T-helper 17 cell (primary cell): Measurements from ENCODE around the gene CDCA3. TPM values are rescaled to one million over a fixed set of nuclear protein-coding genes. Genes with fewer than 3 reads are reported as not detected.
A peak's percentile ranks its signal among the peaks of the same experiment; 100 is the strongest.
"Not testable (repeated sequence)": the region's sequence is repeated elsewhere in the genome, so short reads cannot be mapped to it uniquely, and the experiment has no call there.

Experiments used
- ATAC-seq: fragments of 150-1000 bp; cut with Tn5 transposase; 2 replicates; pipeline ENCODE4 v1.10.0; 2021; ENCODE audit warnings: mild to moderate bottlenecking, moderate library complexity
- DNase-seq, 3 donors: peaks; one replicate each; pipeline versions ENCODE4 v3.0.0 to v3.0.0-alpha.2; 2020 to 2021
- H3K9me3 ChIP-seq: one replicate; pipeline ENCODE4 v1.7.0; 2013; ENCODE audit warnings: low read length, mild to moderate bottlenecking; ENCODE audit not compliant: control insufficient read depth, poor library complexity, severe bottlenecking
- H3K27ac Mint-ChIP-seq: one replicate; pipeline ENCODE4 v1.8.0; 2022; ENCODE audit warnings: mild to moderate bottlenecking, moderate library complexity, mixed read lengths
- H3K27me3 Mint-ChIP-seq: one replicate; pipeline ENCODE4 v1.8.0; 2022; ENCODE audit warnings: mixed read lengths
- H3K36me3 Mint-ChIP-seq: one replicate; pipeline ENCODE4 v1.8.0; 2022; ENCODE audit warnings: low read depth, mixed read lengths
- H3K4me1 Mint-ChIP-seq: one replicate; pipeline ENCODE4 v1.8.0; 2022; ENCODE audit warnings: mild to moderate bottlenecking, mixed read lengths
- H3K4me3 Mint-ChIP-seq: one replicate; pipeline ENCODE4 v1.8.0; 2022; ENCODE audit warnings: mild to moderate bottlenecking, moderate library complexity, mixed read lengths
- total RNA-seq, 4 donors: library from RNA in 2 of 4; stranded (reverse) in 2 of 4; gene quantifications; one replicate each; pipeline ENCODE4 v1.2.3 and lab custom pipeline; 2022 to 2026

Gene CDCA3
- total RNA-seq, 2 donors from 2014 or later, result 0.65 to 0.87 TPM

DNA sequence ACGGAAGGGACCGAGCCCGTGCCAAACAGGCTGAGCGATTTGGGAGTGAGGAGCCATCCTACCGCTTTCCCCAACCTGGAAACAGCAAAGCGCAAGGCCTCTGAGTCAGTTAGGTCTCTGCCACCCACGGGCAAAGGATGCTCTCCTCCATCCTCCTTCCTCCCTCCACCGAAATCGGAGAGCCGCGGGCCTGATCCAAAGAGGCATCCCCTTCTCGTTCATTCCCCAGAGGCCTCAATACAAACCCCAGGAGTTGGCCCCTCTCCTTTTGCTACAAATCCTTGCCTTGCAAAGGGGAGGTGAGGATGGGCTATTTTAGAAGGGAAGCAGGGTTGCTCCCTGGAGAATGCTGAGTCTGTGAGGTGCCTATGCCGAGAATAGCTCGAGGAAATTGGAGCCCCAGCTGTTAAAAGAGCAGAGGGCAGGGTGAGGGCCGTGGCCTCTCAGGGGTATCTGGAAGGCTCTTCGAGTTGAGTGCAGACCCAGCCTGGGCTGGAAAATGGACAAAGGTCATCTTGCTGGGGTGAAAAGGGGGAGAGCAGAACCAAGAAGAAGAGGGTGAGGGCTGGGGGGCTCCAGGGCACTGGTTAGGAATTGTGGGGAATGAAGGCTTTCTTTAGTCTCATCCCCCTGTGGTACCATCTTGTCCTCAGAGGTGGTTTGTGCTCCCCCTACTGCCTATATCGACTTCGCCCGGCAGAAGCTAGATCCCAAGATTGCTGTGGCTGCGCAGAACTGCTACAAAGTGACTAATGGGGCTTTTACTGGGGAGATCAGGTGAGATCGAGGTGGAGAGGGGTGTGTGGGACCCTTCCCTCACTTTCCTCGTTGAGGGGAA lies 17.3 kb upstream of the CDCA3 start:
- Mint-ChIP-seq H3K36me3 (peaks cover 2% of the 10 kb centered on the region), H3K4me1 (peaks cover 50% of the 10 kb centered on the region), H3K27me3 (no peaks in the 10 kb centered on the region), H3K27ac (peak overlapping the region; percentile 93), H3K4me3 (peak overlapping the region; percentile 94)
- no peaks in the 10 kb centered on the region for H3K9me3 ChIP-seq
- ATAC-seq (no peak), DNase-seq (no peak)

DNA sequence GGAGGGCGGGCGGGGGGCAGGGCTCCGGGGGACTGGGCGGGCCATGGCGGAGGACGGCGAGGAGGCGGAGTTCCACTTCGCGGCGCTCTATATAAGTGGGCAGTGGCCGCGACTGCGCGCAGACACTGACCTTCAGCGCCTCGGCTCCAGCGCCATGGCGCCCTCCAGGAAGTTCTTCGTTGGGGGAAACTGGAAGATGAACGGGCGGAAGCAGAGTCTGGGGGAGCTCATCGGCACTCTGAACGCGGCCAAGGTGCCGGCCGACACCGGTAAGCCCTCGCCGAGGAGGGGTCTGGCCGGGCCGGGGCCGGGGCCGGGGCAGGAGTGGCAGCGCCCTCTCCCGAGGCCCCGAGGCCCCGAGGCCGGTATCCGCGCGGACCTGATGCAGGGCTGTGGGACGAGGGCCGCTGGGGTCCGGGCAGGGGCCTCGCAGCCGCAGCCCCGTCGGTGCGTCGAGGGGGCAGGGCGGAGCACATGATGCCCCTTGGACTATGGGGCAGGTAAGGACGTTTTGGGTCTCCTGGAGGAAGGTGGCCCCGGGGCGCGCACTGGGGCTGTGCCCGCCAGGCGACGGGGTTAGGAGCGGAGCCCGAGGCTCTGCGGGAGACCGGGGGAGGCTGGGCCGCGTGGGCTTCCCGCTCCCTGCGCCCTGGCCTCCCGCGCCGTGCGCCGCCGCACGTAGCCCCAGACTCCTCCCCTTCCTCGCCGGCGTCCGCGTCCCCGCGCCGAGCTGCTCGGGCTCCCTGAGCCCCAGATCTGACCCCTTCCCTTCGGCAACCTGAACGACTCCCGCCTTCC lies 16.5 kb upstream of the CDCA3 start, which contains the start of gene TPI1:
TSS of gene TPI1 (plus strand) at position 119 of the 798 bp plus-strand sequence. CDS start at position 155, 36 bp downstream.
- peak within 1 kb of the TSS; percentile 93 for H3K27ac Mint-ChIP-seq
- no peaks in the 10 kb centered on the region for H3K27me3 Mint-ChIP-seq
- peaks cover 2% of the 10 kb centered on the region for H3K36me3 Mint-ChIP-seq
- ATAC-seq (peak; percentile 77), DNase-seq (peak; percentile 44 to 77 (median 77))
- H3K4me1 Mint-ChIP-seq, result peaks cover 48% of the 10 kb centered on the region
- no peaks in the 10 kb centered on the region for H3K9me3 ChIP-seq
- peak within 1 kb of the TSS; percentile 94 for H3K4me3 Mint-ChIP-seq

- ATAC-seq, result no peak
- Mint-ChIP-seq H3K4me1 (peaks cover 42% of the 10 kb centered on the region), H3K4me3 (peak overlapping the region; percentile 94)
These were observed 15.9 kb upstream of the CDCA3 start for GRCh38 chr12:6866920-6867412.

DNA sequence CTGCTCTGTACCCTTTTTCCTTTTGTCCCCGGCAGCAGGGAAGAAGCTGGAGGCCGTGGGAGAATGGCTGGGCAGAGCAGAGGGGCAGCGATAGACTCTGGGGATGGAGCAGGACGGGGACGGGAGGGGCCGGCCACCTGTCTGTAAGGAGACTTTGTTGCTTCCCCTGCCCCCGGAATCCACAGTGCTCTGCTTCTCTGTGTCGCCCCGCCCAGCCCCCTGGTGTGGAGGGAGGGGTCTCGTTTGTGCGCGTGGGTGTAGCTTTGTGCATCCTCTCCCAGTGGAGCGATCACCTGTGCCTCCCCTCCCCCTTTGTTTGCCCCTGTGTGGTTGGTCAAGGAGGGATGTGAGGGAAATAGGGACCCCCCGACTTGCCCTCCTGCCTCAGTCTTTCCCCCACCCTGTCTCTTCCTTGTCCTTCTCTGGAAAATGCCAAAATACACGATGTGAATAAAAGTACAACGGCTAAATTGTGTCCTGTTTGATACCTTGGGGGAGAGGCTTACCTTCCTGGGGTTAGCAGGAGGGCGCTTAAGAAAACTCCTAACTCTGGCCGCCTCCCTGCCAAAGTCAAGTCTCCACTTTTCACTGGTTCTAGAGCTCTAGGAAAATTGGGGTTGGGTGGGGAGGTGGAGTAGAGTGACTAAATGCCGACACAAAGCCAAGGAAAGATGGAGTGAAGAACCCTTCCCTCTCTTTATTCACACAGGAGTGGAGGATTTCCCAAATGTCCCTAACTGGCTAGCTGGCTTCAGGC lies 15.3 kb upstream of the CDCA3 start:
- Mint-ChIP-seq H3K4me3 (peak overlapping the region; percentile 94), H3K27ac (peak overlapping the region; percentile 47), H3K36me3 (peaks cover 2% of the 10 kb centered on the region), H3K27me3 (no peaks in the 10 kb centered on the region), H3K4me1 (peaks cover 36% of the 10 kb centered on the region)
- DNase-seq, result no peak
- ATAC-seq, result no peak
- H3K9me3 ChIP-seq, result no peaks in the 10 kb centered on the region

More at GRCh38 chr12:6866920-6867412, 15.9 kb upstream of the CDCA3 start:
- no peaks in the 10 kb centered on the region for H3K27me3 Mint-ChIP-seq
- H3K27ac Mint-ChIP-seq, result peak overlapping the region; percentile 47
- DNase-seq, result no peak
- peaks cover 2% of the 10 kb centered on the region for H3K36me3 Mint-ChIP-seq
- no peaks in the 10 kb centered on the region for H3K9me3 ChIP-seq

DNA sequence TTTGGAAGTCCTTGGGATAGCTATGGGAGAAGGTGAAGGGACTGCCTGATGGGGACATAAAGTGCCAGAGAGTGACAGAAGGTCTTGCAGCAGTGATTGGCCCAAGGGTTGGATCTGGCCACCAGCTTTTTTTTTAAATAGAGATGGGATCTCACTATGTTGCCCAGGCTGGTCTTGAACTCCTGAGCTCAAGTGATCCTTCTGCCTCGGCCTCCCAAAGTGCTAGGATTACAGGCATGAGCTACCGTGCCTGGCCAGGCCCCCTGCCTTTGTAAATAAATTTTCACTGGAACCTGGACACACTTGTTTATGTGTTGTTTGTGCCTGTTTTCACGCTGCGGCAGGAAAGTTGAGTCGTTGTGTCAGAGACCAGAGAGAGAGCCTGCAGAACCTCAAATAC lies 14.2 kb upstream of the CDCA3 start:
- not testable (repeated sequence) for H3K36me3 Mint-ChIP-seq, H3K27me3 Mint-ChIP-seq, H3K9me3 ChIP-seq, H3K27ac Mint-ChIP-seq, DNase-seq, ATAC-seq
- peak overlapping the region; percentile 25 for H3K4me3 Mint-ChIP-seq
- H3K4me1 Mint-ChIP-seq, result peaks cover 28% of the 10 kb centered on the region

- no peak for DNase-seq
- Mint-ChIP-seq H3K4me3 (no peak overlapping the region), H3K27me3 (no peaks in the 10 kb centered on the region), H3K36me3 (peaks cover 2% of the 10 kb centered on the region), H3K4me1 (peaks cover 18% of the 10 kb centered on the region), H3K27ac (peak overlapping the region; percentile 79)
- H3K9me3 ChIP-seq, result no peaks in the 10 kb centered on the region
- ATAC-seq, result no peak
These were observed 12.7 kb upstream of the CDCA3 start for GRCh38 chr12:6863586-6864321.

GRCh38 chr12:6863033-6863432 lies 11.9 kb upstream of the CDCA3 start:
- Mint-ChIP-seq H3K27me3 (no peaks in the 10 kb centered on the region), H3K27ac (peak overlapping the region; percentile 79), H3K4me1 (peaks cover 11% of the 10 kb centered on the region), H3K4me3 (no peak overlapping the region), H3K36me3 (peaks cover 2% of the 10 kb centered on the region)
- H3K9me3 ChIP-seq, result no peaks in the 10 kb centered on the region
- no peak for ATAC-seq
- no peak for DNase-seq

GRCh38 chr12:6861391-6861790 lies 10.3 kb upstream of the CDCA3 start:
- Mint-ChIP-seq H3K27ac (peak overlapping the region; percentile 14), H3K4me1 (peaks cover 3% of the 10 kb centered on the region), H3K36me3 (peaks cover 8% of the 10 kb centered on the region), H3K27me3 (no peaks in the 10 kb centered on the region), H3K4me3 (no peak overlapping the region)
- no peak for ATAC-seq
- no peak for DNase-seq
- H3K9me3 ChIP-seq, result no peaks in the 10 kb centered on the region

DNA sequence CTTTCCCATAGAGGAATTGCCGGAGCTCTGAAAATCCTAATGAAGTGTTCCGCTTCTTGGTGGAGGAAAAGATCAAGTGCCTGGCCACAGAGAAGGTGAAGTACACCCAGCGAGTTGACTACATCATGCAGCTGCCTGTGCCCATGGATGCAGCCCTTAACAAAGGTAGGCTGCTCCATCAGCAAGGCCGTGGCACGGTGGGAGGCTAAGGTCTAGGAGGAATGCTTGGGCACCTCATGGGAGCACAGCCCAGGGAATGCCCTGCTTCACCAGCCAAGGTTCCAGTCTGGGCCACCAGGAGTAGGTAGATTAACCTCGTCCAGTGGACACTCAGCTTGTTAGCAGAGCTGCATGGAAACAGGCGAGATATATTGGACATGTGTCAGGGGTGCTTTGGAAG lies 9.9 kb upstream of the CDCA3 start:
- H3K4me3 Mint-ChIP-seq, result no peak overlapping the region
- ATAC-seq (no peak), DNase-seq (no peak)
- no peaks in the 10 kb centered on the region for H3K27me3 Mint-ChIP-seq
- no peaks in the 10 kb centered on the region for H3K9me3 ChIP-seq
- peaks cover 8% of the 10 kb centered on the region for H3K36me3 Mint-ChIP-seq
- peak overlapping the region; percentile 34 for H3K27ac Mint-ChIP-seq
- peaks cover 3% of the 10 kb centered on the region for H3K4me1 Mint-ChIP-seq

DNA sequence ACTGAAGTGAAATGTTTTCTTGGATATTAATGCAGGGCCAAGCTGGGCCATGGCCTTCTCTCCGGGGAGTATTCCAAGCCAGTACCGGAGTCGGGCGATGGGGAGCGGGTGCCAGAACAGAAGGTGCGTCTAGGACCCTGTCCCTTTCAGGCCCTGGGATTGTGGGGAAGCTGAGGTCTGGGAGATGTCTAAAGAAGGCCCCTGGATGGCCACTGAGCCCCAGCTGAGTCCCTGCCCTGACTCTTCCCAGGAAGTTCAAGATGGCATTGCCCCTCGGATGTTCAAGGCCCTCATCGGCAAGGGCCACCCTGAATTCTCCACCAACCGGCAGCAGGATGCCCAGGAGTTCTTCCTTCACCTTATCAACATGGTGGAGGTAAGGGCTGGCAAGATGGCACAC lies 9.0 kb upstream of the CDCA3 start:
- H3K27me3 Mint-ChIP-seq, result no peaks in the 10 kb centered on the region
- H3K27ac Mint-ChIP-seq, result peak overlapping the region; percentile 34
- no peaks in the 10 kb centered on the region for H3K9me3 ChIP-seq
- H3K36me3 Mint-ChIP-seq, result peaks cover 7% of the 10 kb centered on the region
- H3K4me1 Mint-ChIP-seq, result peaks cover 3% of the 10 kb centered on the region
- no peak for ATAC-seq
- no peak overlapping the region for H3K4me3 Mint-ChIP-seq
- no peak for DNase-seq

DNA sequence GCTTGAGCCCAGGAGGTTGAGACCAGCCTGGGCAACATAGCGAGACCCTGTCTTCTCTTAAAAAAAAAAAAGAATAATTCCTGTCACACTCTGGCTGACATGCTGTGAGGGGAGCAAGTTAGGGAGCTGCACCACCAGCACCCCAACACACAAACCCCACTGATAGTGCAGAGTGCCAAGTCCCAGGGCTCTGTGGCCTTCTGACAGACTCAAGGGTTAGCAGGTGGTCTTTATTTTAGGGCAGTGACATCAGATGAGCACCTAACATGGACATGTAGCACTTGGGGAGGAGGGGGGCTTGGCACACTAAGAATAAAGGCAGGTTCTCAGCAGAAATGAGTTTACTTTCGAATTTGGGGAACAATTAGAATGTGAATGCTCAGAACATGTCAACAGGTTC lies 7.7 kb upstream of the CDCA3 start:
- H3K4me3 Mint-ChIP-seq, result no peak overlapping the region
- no peaks in the 10 kb centered on the region for H3K27me3 Mint-ChIP-seq
- ATAC-seq (no peak), DNase-seq (no peak)
- H3K4me1 Mint-ChIP-seq, result peaks cover 7% of the 10 kb centered on the region
- H3K36me3 Mint-ChIP-seq, result peaks cover 5% of the 10 kb centered on the region
- no peak overlapping the region for H3K27ac Mint-ChIP-seq
- H3K9me3 ChIP-seq, result no peaks in the 10 kb centered on the region

GRCh38 chr12:6855322-6855721 lies 4.2 kb upstream of the CDCA3 start:
- Mint-ChIP-seq H3K27me3 (no peaks in the 10 kb centered on the region), H3K4me3 (no peak overlapping the region), H3K36me3 (peaks cover 5% of the 10 kb centered on the region), H3K4me1 (peaks cover 23% of the 10 kb centered on the region), H3K27ac (peak overlapping the region; percentile 21)
- ATAC-seq (no peak), DNase-seq (no peak)
- H3K9me3 ChIP-seq, result no peaks in the 10 kb centered on the region
